GM19452 (cell line): Measurements from ENCODE around the gene EEFSEC.

Experiments used
- ATAC-seq: cut with Tn5 transposase; IDR thresholded peaks from one replicate; pipeline ENCODE4 v1.9.1; 2021; ENCODE audit not compliant: unreplicated experiment

EEFSEC gene

GRCh38 chr3:128345196-128345595, 191.9 kb downstream of the EEFSEC start:
- ATAC-seq: no peak

GRCh38 chr3:128346562-128346961, 193.3 kb downstream of the EEFSEC start:
- no peak for ATAC-seq

DNA sequence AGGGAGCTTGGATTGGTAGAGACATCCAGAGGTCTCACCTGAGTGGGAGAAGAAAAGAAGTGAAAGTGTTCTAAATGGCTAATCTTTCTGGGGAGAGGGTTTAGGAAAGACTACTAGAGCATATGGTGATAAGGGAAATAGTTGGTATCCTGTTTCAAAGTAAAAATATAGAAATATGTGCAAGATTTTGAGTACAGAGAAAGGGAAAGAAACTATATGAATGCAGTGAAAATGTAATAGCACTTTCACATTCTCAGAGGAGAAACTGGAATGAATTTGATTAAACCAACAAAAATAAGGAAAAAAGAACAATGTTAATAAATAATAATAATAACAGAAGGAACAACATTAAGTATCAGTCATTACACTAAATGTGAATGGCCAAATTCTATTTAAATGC, 194.0 kb downstream of the EEFSEC start:
- ATAC-seq: no peak

DNA sequence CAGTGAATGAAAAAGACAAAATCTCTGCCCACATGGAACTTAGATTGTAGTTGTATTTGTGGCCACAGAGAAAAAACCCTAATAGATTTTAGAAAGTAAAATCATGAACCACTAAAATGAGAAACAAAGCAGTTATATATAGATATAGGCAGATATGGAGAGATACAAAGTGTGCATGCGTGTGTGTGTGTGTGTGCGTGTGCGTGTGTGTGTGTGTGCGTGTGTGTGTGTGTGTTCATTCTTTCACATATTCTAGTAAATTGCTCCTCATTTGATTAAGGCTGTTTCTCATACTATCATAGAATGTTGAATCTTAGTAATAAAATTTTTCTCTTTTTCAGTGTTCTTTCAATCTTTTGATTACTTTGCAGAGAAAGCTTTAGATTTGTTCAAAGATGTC, 194.8 kb downstream of the EEFSEC start:
- no peak for ATAC-seq

DNA sequence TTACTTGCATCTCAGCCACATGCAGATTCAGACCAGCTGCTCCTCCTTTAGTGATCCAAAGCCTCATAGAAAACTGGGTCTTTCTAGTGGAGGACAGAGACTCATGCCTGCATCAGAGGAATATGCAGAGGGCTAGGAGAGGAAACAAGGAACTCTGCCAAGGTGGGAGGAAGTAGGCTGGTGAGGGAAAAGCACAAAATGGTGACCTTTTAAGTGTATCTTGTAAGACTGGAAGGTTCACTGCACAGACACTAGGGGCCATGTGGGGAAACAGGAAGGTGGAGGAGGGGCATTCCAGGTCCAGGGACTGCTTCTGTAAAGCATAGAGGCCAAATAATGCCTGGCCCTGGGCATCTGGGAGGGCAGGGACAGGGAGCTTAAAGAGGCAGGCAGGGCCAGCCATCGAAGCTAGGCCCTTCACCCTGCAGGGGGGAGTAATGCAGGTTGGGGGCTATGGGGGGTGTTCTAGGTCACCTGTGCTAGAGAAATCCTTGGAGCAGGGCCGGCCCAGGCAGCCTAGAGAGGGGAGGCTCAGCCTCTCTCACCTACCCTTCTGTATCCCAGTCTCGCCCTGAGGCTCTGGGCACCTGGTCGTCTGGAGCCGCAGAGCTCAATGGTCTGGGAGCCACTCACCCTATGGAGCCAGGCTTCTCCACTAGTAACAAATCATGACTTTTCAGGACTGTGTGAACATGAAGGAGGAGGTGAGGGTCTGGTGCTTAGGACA, 195.7 kb downstream of the EEFSEC start:
- ATAC-seq: no peak

DNA sequence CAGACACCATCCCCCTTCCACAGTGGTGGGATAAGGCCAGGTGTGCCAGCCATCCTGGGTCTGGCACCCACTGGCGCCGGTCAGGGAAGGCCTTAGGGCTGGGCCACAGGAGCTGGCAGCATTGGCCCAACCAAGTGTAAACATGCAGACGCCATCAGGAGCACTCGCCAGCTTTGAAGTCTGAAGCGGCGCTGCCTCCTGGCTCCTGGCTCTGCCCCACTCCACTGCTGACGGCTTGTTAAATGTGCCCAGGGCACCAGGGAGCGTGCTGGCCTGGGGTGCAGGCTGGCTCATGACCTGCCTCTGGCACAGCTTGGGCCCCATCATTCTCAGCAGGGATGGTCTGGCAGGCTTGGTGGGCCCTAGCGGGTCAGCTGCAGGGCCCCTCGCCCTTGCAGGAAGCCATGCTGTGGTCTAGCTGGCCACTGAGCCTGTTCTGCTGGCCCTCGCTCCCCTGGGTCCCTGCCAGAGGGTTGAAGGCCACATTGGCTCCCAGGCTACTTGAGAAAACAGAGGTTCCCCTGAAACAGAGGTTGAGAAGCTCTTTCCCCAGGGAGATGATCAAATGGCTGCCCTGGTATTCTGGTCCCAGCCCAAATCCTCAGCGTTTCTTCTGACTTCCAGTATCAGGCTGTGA, 196.8 kb downstream of the EEFSEC start:
- ATAC-seq: no peak

- no peak for ATAC-seq
Observed at GRCh38 chr3:128351546-128351945, 198.3 kb downstream of the EEFSEC start.

DNA sequence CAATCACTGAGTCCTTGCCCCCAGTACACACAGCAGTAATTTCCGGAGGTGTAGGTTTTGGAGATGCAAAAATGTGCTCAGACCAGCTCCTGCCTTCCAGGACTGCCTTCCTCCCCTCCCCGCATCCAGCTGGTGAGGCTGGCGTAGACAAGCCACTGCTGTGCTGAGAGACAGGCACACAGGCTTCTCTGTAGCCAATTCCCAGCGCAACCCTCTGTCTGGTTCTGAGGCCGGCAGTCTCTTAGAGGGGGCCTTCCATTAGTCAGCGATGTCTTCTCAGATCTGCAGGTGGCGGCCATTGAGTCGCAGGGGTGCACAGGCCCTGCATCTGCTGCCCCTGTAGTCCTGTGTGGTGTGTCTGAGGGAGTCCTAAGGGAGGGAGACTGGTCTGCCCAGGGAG, 199.0 kb downstream of the EEFSEC start:
- ATAC-seq: no peak

- no peak for ATAC-seq
Observed at GRCh38 chr3:128353361-128353965, 200.2 kb downstream of the EEFSEC start.

DNA sequence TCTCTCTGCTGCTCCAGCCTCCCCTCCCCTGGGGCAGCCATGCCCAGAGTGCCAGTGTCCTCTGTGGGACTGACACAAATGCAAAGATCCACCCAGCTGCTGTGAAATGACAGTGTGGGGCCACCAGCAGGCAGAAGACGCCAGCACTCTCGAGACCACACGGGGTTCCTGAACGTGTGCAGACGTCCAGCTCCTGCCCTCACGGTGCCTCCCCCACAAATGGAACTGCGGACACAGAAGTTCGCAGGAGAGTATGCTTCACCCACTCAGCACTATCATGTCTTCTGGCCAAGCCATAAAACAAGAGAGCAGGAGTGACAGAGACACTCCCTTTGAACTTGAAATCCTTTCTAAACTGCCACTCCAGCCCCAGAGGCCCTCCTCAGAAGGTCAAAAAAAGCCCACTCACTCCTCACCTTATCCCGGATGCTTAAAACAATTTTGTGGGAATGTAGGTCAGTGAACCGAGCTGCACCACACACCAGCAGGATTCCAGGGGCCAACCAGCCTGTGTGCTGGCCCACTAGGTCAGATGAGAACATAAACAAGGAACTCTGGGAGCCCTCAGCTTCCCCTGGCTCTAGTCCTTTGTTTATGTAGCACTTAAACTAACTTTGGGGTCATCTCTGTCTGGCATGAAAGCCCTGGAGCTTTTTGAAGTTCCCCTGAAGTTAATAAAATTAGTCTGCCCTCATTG, 200.9 kb downstream of the EEFSEC start:
- ATAC-seq: no peak

DNA sequence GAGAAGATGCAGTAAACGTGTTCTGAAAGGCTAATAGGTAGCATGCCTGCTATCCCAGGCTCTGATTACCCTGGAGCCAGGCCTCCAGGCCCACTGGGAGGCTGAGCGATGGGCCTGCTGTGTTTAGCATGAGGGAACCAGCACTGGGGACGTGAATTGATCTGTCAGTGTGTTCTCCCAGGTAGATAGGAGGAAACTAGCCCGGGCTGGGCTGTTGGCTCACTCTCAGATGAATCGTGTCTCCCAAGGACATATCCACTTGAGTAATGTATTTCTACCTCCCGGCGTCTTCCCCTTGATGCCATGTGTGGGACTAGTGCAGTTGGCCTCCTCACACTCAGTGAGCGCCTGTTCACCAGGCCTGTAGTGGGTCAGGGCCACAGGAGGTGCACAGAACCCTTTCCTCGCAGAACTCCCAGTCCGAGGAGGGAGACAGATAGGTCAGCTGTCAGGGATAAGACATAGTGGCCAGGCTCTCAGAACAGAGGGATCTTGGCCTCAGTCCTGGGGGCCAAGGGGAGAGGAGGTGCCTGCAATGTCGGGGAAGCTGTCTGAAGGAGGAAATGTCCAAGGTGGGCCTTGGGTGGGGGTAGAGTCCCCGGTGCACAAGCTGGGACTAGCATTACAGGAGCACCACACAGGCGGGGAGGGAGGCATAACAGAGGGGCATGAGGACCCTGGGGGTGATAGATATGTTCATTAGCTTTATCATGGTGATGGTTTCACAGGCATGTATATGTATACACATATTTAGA, 201.7 kb downstream of the EEFSEC start:
- no peak for ATAC-seq

DNA sequence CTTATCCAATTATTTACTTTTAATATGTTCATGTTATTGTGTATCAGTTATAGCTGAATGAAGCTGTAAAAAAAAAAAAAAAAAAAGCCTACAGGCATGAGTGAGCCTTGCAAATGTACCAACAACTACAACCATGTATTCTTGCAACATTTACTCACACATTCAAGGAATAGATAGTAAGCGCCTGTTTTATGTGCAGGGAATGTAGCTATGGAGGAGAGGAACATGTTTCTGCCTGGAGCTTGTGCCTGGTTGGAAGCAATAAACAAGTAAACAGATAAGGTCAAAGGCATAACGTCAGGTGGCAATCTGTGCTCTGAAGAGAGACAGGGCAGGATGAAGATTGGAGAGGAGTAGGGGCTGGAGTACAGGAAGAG, 202.2 kb downstream of the EEFSEC start:
- no peak for ATAC-seq

DNA sequence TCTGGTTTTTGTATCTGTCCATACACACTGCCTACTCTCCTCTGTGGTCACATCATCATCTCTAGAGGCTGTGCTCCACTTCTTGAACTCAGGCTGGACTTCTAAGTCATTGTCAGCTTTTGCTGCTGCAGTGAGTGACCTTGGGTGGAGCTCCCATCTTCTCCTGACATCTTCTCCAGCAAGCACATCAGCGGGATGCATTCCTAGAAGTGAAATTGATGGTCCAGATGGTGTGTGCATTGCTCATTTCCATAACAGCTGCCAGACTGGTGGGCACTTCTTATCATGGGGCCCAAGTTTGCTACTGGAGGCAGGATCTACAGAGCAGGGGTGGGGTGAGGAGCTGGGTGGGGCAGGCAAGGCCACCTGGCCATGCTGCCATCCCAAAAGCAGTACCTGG, 203.5 kb downstream of the EEFSEC start:
- ATAC-seq: no peak

DNA sequence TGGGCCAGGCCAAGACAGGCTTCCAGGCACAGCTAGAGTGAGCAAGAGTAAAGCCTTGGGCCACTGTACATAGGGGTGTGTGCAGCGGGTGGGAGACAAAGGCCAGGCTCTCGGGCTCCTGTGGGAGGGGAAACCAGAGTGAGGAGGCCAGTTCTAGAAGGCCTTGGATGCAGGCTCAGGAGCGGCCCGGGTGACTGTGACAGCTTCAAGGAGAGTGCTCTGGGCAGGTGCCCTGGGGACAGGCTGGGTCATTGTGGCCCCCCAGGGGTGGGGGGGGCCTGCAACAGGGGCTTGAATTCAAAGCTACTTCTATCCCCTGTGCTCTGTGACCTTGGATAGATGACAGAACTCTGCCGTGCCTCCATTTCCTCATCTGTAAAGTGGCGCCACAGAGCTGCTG, 204.3 kb downstream of the EEFSEC start:
- ATAC-seq: no peak

DNA sequence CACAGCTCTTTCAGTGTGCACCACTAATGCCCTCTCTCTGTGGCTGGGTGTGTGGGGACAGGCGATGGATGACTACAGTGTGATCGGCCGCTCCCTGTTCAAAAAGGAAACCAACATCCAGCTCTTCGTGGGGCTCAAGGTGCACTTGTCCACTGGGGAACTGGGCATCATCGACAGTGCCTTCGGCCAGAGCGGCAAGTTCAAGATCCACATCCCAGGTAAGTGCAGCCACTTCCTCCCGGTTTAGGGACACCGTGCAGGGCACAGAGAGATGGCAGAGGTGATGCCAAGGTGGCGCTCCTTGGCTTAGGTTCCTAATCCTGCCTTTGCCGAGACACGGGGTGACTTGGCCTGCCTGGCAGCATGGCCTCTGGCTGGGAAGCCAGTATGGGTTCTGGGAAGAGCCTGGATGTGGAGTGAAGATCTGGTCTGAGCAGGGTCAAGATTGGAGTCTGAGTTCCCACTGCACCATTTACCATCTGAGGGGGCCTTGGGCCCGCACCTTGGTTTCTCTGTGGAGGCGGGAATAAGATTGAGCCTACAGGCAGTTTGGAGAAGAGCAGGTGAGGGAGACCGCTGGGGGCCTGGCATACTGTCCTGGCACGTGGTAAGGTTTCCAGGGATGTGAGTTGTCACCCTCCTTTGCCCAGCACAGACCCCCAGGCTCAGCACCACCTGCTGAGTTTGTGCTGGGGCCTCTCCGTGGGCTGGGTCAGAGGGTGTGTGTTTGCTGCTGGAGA, 205.0 kb downstream of the EEFSEC start:
- no peak for ATAC-seq

GRCh38 chr3:128359060-128359664, 205.9 kb downstream of the EEFSEC start:
- ATAC-seq: no peak

- no peak for ATAC-seq
Observed at GRCh38 chr3:128359846-128360642, 206.8 kb downstream of the EEFSEC start.

GRCh38 chr3:128360705-128361271, 207.5 kb downstream of the EEFSEC start:
- ATAC-seq: no peak
